H1 (cell line): ENCODE results near the gene ITGA4. TPM values are rescaled to one million over a fixed set of nuclear protein-coding genes. Genes with fewer than 3 reads are reported as not detected.

ENCODE experiments used
- CTCF ChIA-PET: fragments of 300-600 bp; sonication (Branson Sonifier 250); formaldehyde crosslinking; loops from one replicate; lab custom pipeline; 2021; ENCODE audit not compliant: partially characterized antibody; lab: Charles Lee
- POLR2A ChIA-PET: fragments of 300-600 bp; sonication (Branson Sonifier 250); formaldehyde crosslinking; loops from one replicate; lab custom pipeline; 2021; ENCODE audit warnings: inconsistent platforms; ENCODE audit not compliant: partially characterized antibody; lab: Charles Lee
- DNase-seq, 2 experiments: peaks; one replicate each; pipeline versions ENCODE4 v3.0.0 to v3.0.0-alpha.2; 2010 to 2022; ENCODE audit warnings: low spot score in 2 of 2, low read depth in 1 of 2, mixed read lengths in 1 of 2
- FAIRE-seq: peaks from 2 replicates; lab custom pipeline; 2011; peaks lifted over from hg19 to GRCh38; lab: Jason Lieb, UNC
- H2AFZ ChIP-seq: 2 replicates; pipeline ENCODE4 v1.8.1; 2012; ENCODE audit warnings: low read length, inconsistent platforms
- H2AK5ac ChIP-seq: 2 replicates; pipeline ENCODE4 v1.6.1; 2013; ENCODE audit warnings: low read depth, low read length
- H2BK120ac ChIP-seq: replicated peaks from 2 replicates; pipeline ENCODE3; 2013; ENCODE audit warnings: low read depth, low read length, inconsistent platforms
- H2BK12ac ChIP-seq: 2 replicates; pipeline ENCODE4 v1.6.1; 2013; ENCODE audit warnings: low read depth, low read length
- H2BK15ac ChIP-seq: 2 replicates; pipeline ENCODE4 v1.6.1; 2013; ENCODE audit warnings: low read length
- H2BK20ac ChIP-seq: 2 replicates; pipeline ENCODE4 v1.6.1; 2013; ENCODE audit warnings: low read length
- H2BK5ac ChIP-seq: 2 replicates; pipeline ENCODE4 v1.6.1; 2013; ENCODE audit warnings: low read depth, low read length
- H3K14ac ChIP-seq: 2 replicates; pipeline ENCODE4 v1.6.1; 2013; ENCODE audit warnings: inconsistent platforms; ENCODE audit not compliant: insufficient read length
- H3K18ac ChIP-seq: 2 replicates; pipeline ENCODE4 v1.6.1; 2013; ENCODE audit warnings: low read length; ENCODE audit errors: extremely low read depth
- H3K23ac ChIP-seq: 2 replicates; pipeline ENCODE4 v1.6.1; 2013; ENCODE audit warnings: inconsistent platforms; ENCODE audit not compliant: insufficient read length
- H3K23me2 ChIP-seq: 2 replicates; pipeline ENCODE4 v1.6.1; 2013; ENCODE audit warnings: low read depth, low read length
- H3K27ac ChIP-seq: 2 replicates; pipeline ENCODE4 v1.6.1; 2011; ENCODE audit warnings: low read depth, low read length, inconsistent platforms
- H3K27me3 ChIP-seq, 4 experiments: replicated peaks in 1 of 4; 1 replicate in 1 of 4; 2 replicates in 3 of 4; pipeline versions ENCODE4 v1.6.1 to v1.8.1; 2011 to 2013; ENCODE audit warnings: low read length in 3 of 4, mild to moderate bottlenecking in 3 of 4, inconsistent platforms in 2 of 4, mixed read lengths in 2 of 4, moderate library complexity in 1 of 4; ENCODE audit not compliant: control insufficient read depth in 3 of 4, insufficient read depth in 3 of 4; ENCODE audit errors: extremely low read depth in 1 of 4
- H3K36me3 ChIP-seq, 4 experiments: 2 replicates each; pipeline versions ENCODE4 v1.6.1 to v1.8.1; 2011 to 2013; ENCODE audit warnings: mild to moderate bottlenecking in 4 of 4, low read length in 3 of 4, moderate library complexity in 2 of 4, control low read depth in 1 of 4, inconsistent platforms in 1 of 4; ENCODE audit not compliant: insufficient read depth in 4 of 4, control insufficient read depth in 2 of 4
- H3K4ac ChIP-seq: replicated peaks from 2 replicates; pipeline ENCODE3; 2013; ENCODE audit warnings: low read length, low read depth, mixed read lengths, inconsistent platforms; ENCODE audit not compliant: insufficient read length
- H3K4me1 ChIP-seq, 4 experiments: replicated peaks in 1 of 4; 1 replicate in 1 of 4; 2 replicates in 3 of 4; pipeline versions ENCODE4 v1.6.1 to v1.8.1; 2011 to 2013; ENCODE audit warnings: low read length in 3 of 4, inconsistent platforms in 2 of 4, mixed read lengths in 1 of 4; ENCODE audit not compliant: insufficient read depth in 4 of 4, control insufficient read depth in 3 of 4
- H3K4me2 ChIP-seq, 2 experiments: 2 replicates each; pipeline versions ENCODE4 v1.6.1 to v1.8.1; 2011 to 2013; ENCODE audit warnings: low read depth in 2 of 2, low read length in 2 of 2, control low read depth in 1 of 2, inconsistent platforms in 1 of 2, mild to moderate bottlenecking in 1 of 2; ENCODE audit not compliant: insufficient read depth in 1 of 2
- H3K4me3 ChIP-seq, 4 experiments: fragments of 200-600, 300-600 bp in 1 of 4; sonication (generic), shearing (Covaris generic), sonication (Bioruptor Twin) in 1 of 4; 2 replicates each; pipeline versions ENCODE4 v1.5.1 to v1.8.1; 2011 to 2016; ENCODE audit warnings: low read length in 4 of 4, low read depth in 3 of 4, control low read depth in 2 of 4, inconsistent platforms in 2 of 4, mild to moderate bottlenecking in 2 of 4, mixed read lengths in 1 of 4, moderate library complexity in 1 of 4; ENCODE audit not compliant: insufficient read depth in 2 of 4; ENCODE audit errors: extremely low read depth in 1 of 4
- H3K56ac ChIP-seq: replicated peaks from 2 replicates; pipeline ENCODE3; 2013; ENCODE audit warnings: low read depth, mild to moderate bottlenecking, mixed read lengths, low read length, inconsistent platforms; ENCODE audit not compliant: insufficient read length
- H3K79me1 ChIP-seq: 2 replicates; pipeline ENCODE4 v1.6.1; 2013; ENCODE audit warnings: low read depth, low read length, control low read depth
- H3K79me2 ChIP-seq, 2 experiments: 2 replicates each; pipeline versions ENCODE4 v1.6.1 to v1.8.1; 2012 to 2013; ENCODE audit warnings: low read length in 2 of 2, mild to moderate bottlenecking in 2 of 2, inconsistent platforms in 1 of 2; ENCODE audit not compliant: insufficient read depth in 2 of 2, control insufficient read depth in 1 of 2
- H3K9ac ChIP-seq, 4 experiments: replicated peaks in 1 of 4; 1 replicate in 1 of 4; 2 replicates in 3 of 4; pipeline versions ENCODE4 v1.6.1 to v1.8.1; 2011 to 2013; ENCODE audit warnings: low read depth in 3 of 4, low read length in 3 of 4, control low read depth in 2 of 4, mild to moderate bottlenecking in 2 of 4, moderate library complexity in 2 of 4, inconsistent platforms in 1 of 4; ENCODE audit errors: extremely low read depth in 1 of 4
- H3K9me3 ChIP-seq, 2 experiments: 2 replicates each; pipeline versions ENCODE4 v1.6.1 to v1.8.1; 2012 to 2013; ENCODE audit warnings: mild to moderate bottlenecking in 2 of 2, moderate library complexity in 2 of 2, control low read depth in 1 of 2, inconsistent platforms in 1 of 2, low read depth in 1 of 2, low read length in 1 of 2, mixed read lengths in 1 of 2; ENCODE audit not compliant: insufficient read depth in 2 of 2
- H4K20me1 ChIP-seq, 2 experiments: replicated peaks in 1 of 2; 2 replicates each; pipeline versions ENCODE3 to v1.8.1; 2011 to 2013; ENCODE audit warnings: inconsistent platforms in 2 of 2, low read length in 2 of 2, mild to moderate bottlenecking in 1 of 2; ENCODE audit not compliant: insufficient read depth in 2 of 2, control insufficient read depth in 1 of 2
- H4K5ac ChIP-seq: 2 replicates; pipeline ENCODE4 v1.6.1; 2013; ENCODE audit warnings: low read length, low read depth, mixed read lengths, inconsistent platforms; ENCODE audit not compliant: insufficient read length
- H4K8ac ChIP-seq: 2 replicates; pipeline ENCODE4 v1.8.0; 2013; ENCODE audit warnings: mild to moderate bottlenecking, moderate library complexity, low read length, inconsistent platforms; ENCODE audit not compliant: insufficient read depth; ENCODE audit errors: extremely low read depth
- H4K91ac ChIP-seq: replicated peaks from 2 replicates; pipeline ENCODE3; 2013; ENCODE audit warnings: low read length, mixed read lengths, inconsistent platforms; ENCODE audit not compliant: insufficient read length
- FOSL1 ChIP-seq: IDR thresholded peaks from 2 replicates; pipeline ENCODE4 v1.6.1; 2011; ENCODE audit warnings: mild to moderate bottlenecking, low read depth, low read length, moderate library complexity; ENCODE audit not compliant: insufficient read depth
- RNF2 ChIP-seq: fragments of 200-900, 300-1000 bp; sonication (generic); IDR thresholded peaks from 2 replicates; pipeline ENCODE4 v1.7.1; 2016; ENCODE audit warnings: borderline replicate concordance, low read depth, mild to moderate bottlenecking, antibody characterized with exemption, low read length; ENCODE audit not compliant: poor library complexity, severe bottlenecking; ENCODE audit errors: missing control alignments
- RXRA ChIP-seq: IDR thresholded peaks from 2 replicates; pipeline ENCODE4 v1.6.1; 2011; ENCODE audit warnings: low read depth, mild to moderate bottlenecking, low read length, moderate library complexity; ENCODE audit not compliant: insufficient read depth
- TEAD4 ChIP-seq: IDR thresholded peaks from 2 replicates; pipeline ENCODE4 v1.6.1; 2012; ENCODE audit warnings: low read depth, low read length, inconsistent platforms, mixed read lengths
- WGBS, 2 experiments: shearing (Covaris generic) in 1 of 2; methylation state at CpG; one replicate each; pipeline versions ENCODE4 v1.1.6 to v1.1.7; 2013 to 2015; ENCODE audit warnings: low lambda C conversion rate in 2 of 2, mixed read lengths in 2 of 2, inconsistent platforms in 1 of 2, low coverage in 1 of 2, missing lambda C conversion rate in 1 of 2; ENCODE audit not compliant: insufficient replicate concordance in 2 of 2, insufficient coverage in 1 of 2, insufficient read length in 1 of 2; ENCODE audit errors: extremely low coverage in 1 of 2, missing lambda C conversion rate in 1 of 2; 5-methylcytosine and 5-hydroxymethylcytosine counted together
- polyA plus RNA-seq, 7 experiments: library from polyadenylated mRNA; depleted of rRNA in 3 of 7; stranded (reverse) in 5 of 7; unstranded in 2 of 7; fragments of >200 nt in 5 of 7; fragments of 200-250 nt in 2 of 7; gene quantifications; 1 replicate in 5 of 7; 2 replicates in 1 of 7; 4 replicates in 1 of 7; pipeline versions ENCODE4 v1.2.1 to v1.2.3, GENCODE V29; 2011 to 2013; ENCODE audit warnings: missing spikeins in 2 of 7, mixed read lengths in 2 of 7
- total RNA-seq: library from RNA; stranded (reverse); fragmentation: NEBNext Ultra II Directional; extraction: Animal tissue kit (Norgen Biotek cat#: 25700); gene quantifications from 2 replicates; pipeline ENCODE4 v1.2.1, GENCODE V29; 2021

Gene ITGA4
- total and polyA plus RNA-seq, 2 of the 8 experiments (the other 6 are each of a cell fraction or from before 2014, with no cell fraction given), result 0.60 to 2.1 TPM

GRCh38 chr2:181419129-181419855 lies 37.9 kb upstream of the ITGA4 start:
- Histone ChIP-seq H2AFZ (no peak overlapping the region), H3K56ac (no peak overlapping the region), H2BK20ac (no peak overlapping the region), H4K20me1 (no peaks in the 10 kb centered on the region), H3K18ac (no peak overlapping the region), H2BK12ac (no peak overlapping the region), H2BK120ac (no peak overlapping the region), H2BK15ac (no peak overlapping the region), H3K9ac (no peak overlapping the region), H3K4me3 (no peak overlapping the region), H3K14ac (no peak overlapping the region), H3K4me2 (no peak overlapping the region), H3K23ac (no peak overlapping the region), H2BK5ac (no peak overlapping the region), H3K4me1 (no peaks in the 10 kb centered on the region), H4K5ac (no peak overlapping the region), H3K23me2 (no peaks in the 10 kb centered on the region), H4K91ac (no peak overlapping the region), H2AK5ac (no peak overlapping the region), H3K36me3 (no peaks in the 10 kb centered on the region), H4K8ac (no peak overlapping the region), H3K27me3 (no peaks in the 10 kb centered on the region), H3K9me3 (no peaks in the 10 kb centered on the region), H3K4ac (no peak overlapping the region), H3K27ac (no peak overlapping the region), H3K79me1 (no peaks in the 10 kb centered on the region), H3K79me2 (no peaks in the 10 kb centered on the region)
- ChIA-PET CTCF (no interaction called here), POLR2A (no interaction called here)
- no peak for FAIRE-seq
- no peak for DNase-seq
- WGBS, 2 experiments, result 91% methylated on average over 8 of the region's 8 CpGs; no CpG with 5 or more reads in 1 of the 2 experiments
- TF ChIP-seq TEAD4, result no peak
- TF ChIP-seq RXRA, result no peak
- TF ChIP-seq FOSL1, result no peak
- TF ChIP-seq RNF2, result no peak
